GM12872 (cell line): Measurements from ENCODE around the gene SPPL3.

Source experiments
- TF ChIP-seq, protein P1 (sequence below): IDR thresholded peaks from 3 replicates; pipeline ENCODE4 v1.5.1; 2011; ENCODE audit warnings: low read depth, mild to moderate bottlenecking, low read length, moderate library complexity; ENCODE audit not compliant: insufficient read depth

SPPL3 gene

DNA sequence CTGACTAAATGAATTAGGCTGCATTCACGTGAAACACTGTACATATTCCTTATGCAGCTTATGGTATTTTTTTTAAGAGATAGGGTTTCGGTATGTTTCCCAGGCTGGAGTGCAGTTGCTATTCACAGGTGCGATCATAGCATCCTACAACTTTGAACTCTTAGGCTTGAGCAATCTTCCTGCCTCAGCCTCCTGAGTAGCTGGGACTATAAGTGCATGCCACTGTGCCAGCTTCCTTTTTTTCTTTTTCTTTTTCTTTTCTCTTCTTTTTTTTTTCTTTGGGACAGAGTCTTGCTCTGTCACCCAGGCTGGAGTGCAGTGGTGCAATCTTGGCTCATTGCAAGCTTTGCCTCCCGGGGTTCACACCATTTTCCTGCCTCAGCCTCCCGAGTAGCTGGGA is 35.8 kb upstream of the SPPL3 start:
- TF ChIP-seq, protein P1, sequence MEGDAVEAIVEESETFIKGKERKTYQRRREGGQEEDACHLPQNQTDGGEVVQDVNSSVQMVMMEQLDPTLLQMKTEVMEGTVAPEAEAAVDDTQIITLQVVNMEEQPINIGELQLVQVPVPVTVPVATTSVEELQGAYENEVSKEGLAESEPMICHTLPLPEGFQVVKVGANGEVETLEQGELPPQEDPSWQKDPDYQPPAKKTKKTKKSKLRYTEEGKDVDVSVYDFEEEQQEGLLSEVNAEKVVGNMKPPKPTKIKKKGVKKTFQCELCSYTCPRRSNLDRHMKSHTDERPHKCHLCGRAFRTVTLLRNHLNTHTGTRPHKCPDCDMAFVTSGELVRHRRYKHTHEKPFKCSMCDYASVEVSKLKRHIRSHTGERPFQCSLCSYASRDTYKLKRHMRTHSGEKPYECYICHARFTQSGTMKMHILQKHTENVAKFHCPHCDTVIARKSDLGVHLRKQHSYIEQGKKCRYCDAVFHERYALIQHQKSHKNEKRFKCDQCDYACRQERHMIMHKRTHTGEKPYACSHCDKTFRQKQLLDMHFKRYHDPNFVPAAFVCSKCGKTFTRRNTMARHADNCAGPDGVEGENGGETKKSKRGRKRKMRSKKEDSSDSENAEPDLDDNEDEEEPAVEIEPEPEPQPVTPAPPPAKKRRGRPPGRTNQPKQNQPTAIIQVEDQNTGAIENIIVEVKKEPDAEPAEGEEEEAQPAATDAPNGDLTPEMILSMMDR: no peak

- TF ChIP-seq, protein P1: no peak
Measured at GRCh38 chr12:120939523-120939922, 35.4 kb upstream of the SPPL3 start.

DNA sequence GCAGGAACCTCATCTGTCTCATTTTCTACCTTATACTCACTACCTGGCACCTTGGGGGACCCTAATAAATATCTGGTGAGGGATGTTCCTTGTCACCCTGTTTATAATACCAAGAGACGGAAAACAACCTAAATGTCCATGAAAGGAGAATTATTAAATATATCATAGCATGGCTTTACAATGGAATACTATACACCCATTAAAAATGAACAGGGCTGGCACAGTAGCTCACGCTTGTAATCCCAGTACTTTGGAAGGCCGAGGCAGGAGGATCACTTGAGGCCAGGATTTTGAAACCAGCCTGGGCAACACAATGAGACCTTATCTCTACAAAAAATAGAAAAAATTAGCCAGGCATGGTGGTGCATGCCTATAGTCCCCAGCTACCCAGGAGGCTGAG is 34.3 kb upstream of the SPPL3 start:
- TF ChIP-seq, protein P1: no peak

DNA sequence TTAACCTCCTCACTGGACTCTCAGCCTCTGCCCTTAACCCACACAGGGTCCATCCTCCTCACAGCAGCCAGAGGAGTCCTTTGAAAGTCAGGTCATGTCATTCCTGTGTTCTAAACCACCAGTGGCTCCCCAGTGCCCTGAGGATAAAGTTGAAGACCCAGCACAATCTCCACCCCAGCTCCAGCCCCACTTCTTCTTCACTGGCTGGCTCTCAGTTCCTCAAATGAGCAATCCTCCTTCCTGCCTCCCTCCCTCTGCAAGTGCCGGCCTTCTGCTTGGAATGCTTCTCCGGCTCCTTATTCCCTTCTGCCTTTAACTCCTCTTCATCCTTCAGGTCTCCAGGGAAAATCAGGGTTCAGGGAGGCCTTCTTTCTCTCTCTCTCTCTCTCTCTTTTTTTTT is 32.0 kb upstream of the SPPL3 start:
- TF ChIP-seq, protein P1: no peak

- TF ChIP-seq, protein P1: no peak
Measured at GRCh38 chr12:120933786-120934185, 29.6 kb upstream of the SPPL3 start.

DNA sequence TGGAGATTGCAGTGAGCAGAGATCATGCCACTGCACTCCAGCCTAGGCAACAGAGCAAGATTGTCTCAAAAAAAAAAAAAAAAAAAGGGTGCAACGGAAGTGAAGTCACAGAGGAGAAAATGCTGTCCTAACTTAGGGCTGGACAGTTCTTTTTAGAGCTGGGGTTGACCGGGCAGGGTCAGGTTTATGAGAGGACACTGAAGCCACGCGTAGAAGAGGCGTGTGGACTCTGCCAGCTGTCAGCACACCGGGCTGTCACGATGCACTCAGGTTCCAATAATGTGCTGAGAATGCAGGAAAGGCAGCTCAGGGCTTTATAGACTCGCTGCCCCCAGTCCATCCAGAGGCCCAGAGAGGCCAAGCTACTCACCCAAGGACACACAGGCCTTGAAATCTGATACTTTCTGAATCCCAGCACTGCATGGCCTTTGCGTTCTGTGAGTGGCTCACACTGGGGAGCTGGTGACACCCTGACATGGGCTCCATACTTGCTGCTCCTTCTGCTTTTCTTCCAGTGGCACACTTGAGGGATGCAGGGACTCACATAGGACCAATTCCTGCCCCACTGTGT is 28.9 kb upstream of the SPPL3 start:
- TF ChIP-seq, protein P1: no peak

- TF ChIP-seq, protein P1: no peak
Measured at GRCh38 chr12:120932058-120932457, 27.9 kb upstream of the SPPL3 start.
